ENCODE data around the gene SLC7A11. TPM values are rescaled to one million over a fixed set of nuclear protein-coding genes. Genes with fewer than 3 reads are reported as not detected.

SLC7A11 gene
- total RNA-seq, 1 donor from 2014 or later = 26.5 TPM

GRCh38 chr4:138188406-138189084 is 53.6 kb downstream of the SLC7A11 start:
- no peak for DNase-seq (ENCODE audit: extremely low spot score, unreplicated experiment)
- H3K9me3 Mint-ChIP-seq (ENCODE audit: unreplicated experiment) = no peaks in the 10 kb centered on the region
- no peak overlapping the region for H3K27ac Mint-ChIP-seq (ENCODE audit: unreplicated experiment)
- H3K27me3 Mint-ChIP-seq (ENCODE audit: unreplicated experiment) = no peaks in the 10 kb centered on the region
- H3K36me3 Mint-ChIP-seq (ENCODE audit: unreplicated experiment) = no peaks in the 10 kb centered on the region
- no peak for TF ChIP-seq CTCF (IDR thresholded peaks at IDR 0.05)
- no peak overlapping the region for H3K4me3 Mint-ChIP-seq (ENCODE audit: unreplicated experiment)
- peaks cover 13% of the 10 kb centered on the region for H3K4me1 Mint-ChIP-seq (ENCODE audit: unreplicated experiment)

- Mint-ChIP-seq H3K36me3 (ENCODE audit: unreplicated experiment) (peaks cover 7% of the 10 kb centered on the region), H3K4me1 (ENCODE audit: unreplicated experiment) (peaks cover 14% of the 10 kb centered on the region), H3K27ac (ENCODE audit: unreplicated experiment) (no peak overlapping the region), H3K4me3 (ENCODE audit: unreplicated experiment) (no peak overlapping the region), H3K9me3 (ENCODE audit: unreplicated experiment) (no peaks in the 10 kb centered on the region), H3K27me3 (ENCODE audit: unreplicated experiment) (no peaks in the 10 kb centered on the region)
- no peak for TF ChIP-seq CTCF (IDR thresholded peaks at IDR 0.05)
- DNase-seq (ENCODE audit: extremely low spot score, unreplicated experiment) = no peak
These were observed 56.1 kb downstream of the SLC7A11 start for GRCh38 chr4:138185859-138186645.

GRCh38 chr4:138184886-138185285 is 57.3 kb downstream of the SLC7A11 start:
- no peak for DNase-seq (ENCODE audit: extremely low spot score, unreplicated experiment)

DNA sequence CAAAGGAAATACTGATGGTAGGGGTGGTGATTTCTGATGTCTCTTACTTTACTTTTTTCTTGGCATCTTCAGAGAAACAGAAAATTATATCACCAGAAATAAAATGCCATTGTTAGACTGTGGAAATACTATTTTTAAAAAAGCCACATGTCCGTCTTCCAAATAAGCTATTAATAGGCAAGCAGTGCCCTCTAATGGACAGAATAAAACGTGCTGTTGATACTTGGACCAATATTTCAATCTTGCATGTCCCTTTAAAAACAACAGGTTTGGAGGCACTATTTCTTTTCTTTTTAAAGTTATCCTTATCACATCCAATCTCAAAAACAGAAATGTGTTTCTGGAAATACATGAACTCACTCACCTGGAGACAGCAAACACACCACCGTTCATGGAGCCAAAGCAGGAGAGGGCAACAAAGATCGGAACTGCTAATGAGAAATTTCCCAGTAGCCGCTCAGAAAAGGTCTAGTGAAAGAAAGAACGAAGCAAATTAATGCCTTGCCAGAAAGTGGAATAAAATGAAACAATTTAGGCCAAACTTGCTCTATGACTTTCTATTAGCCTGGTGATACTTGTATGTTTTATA is 59.2 kb downstream of the SLC7A11 start:
- Mint-ChIP-seq H3K27me3 (ENCODE audit: unreplicated experiment) (no peaks in the 10 kb centered on the region), H3K27ac (ENCODE audit: unreplicated experiment) (no peak overlapping the region), H3K36me3 (ENCODE audit: unreplicated experiment) (peaks cover 33% of the 10 kb centered on the region), H3K4me1 (ENCODE audit: unreplicated experiment) (peaks cover 9% of the 10 kb centered on the region), H3K9me3 (ENCODE audit: unreplicated experiment) (no peaks in the 10 kb centered on the region), H3K4me3 (ENCODE audit: unreplicated experiment) (no peak overlapping the region)
- TF ChIP-seq CTCF (IDR thresholded peaks at IDR 0.05) = peak; percentile 77
- DNase-seq (ENCODE audit: extremely low spot score, unreplicated experiment) = no peak

More at GRCh38 chr4:138184886-138185285, 57.3 kb downstream of the SLC7A11 start:
- Mint-ChIP-seq H3K4me1 (ENCODE audit: unreplicated experiment) (peaks cover 9% of the 10 kb centered on the region), H3K27me3 (ENCODE audit: unreplicated experiment) (no peaks in the 10 kb centered on the region), H3K9me3 (ENCODE audit: unreplicated experiment) (no peaks in the 10 kb centered on the region), H3K4me3 (ENCODE audit: unreplicated experiment) (no peak overlapping the region), H3K27ac (ENCODE audit: unreplicated experiment) (no peak overlapping the region), H3K36me3 (ENCODE audit: unreplicated experiment) (peaks cover 17% of the 10 kb centered on the region)
- no peak for TF ChIP-seq CTCF (IDR thresholded peaks at IDR 0.05)

DNA sequence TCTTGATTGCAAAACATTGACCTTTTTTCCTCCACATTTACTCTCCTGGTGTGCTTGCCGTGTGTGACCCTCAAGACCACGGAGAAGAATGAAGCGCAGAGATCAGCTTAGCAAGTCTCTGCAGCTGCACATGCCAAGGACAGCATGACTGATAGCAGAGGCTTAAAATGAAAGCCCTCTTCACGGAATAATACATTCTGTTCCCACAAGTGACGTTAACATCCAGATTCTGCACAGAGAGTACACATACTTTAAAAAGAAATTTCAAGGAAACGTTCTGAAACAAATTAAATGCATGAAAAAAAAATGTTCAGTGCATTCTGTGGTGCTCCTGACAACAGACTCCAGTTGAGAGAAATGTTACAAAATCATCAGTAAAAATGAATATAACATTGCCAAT is 60.9 kb downstream of the SLC7A11 start:
- no peak for TF ChIP-seq CTCF (IDR thresholded peaks at IDR 0.05)
- Mint-ChIP-seq H3K9me3 (ENCODE audit: unreplicated experiment) (no peaks in the 10 kb centered on the region), H3K4me3 (ENCODE audit: unreplicated experiment) (no peak overlapping the region), H3K36me3 (ENCODE audit: unreplicated experiment) (peaks cover 44% of the 10 kb centered on the region), H3K27ac (ENCODE audit: unreplicated experiment) (no peak overlapping the region), H3K27me3 (ENCODE audit: unreplicated experiment) (no peaks in the 10 kb centered on the region), H3K4me1 (ENCODE audit: unreplicated experiment) (peaks cover 8% of the 10 kb centered on the region)
- DNase-seq (ENCODE audit: extremely low spot score, unreplicated experiment) = no peak

All from osteocyte (in vitro differentiated cells).